HepG2 (cell line): ENCODE data around the gene VAMP2. TPM values are rescaled to one million over a fixed set of nuclear protein-coding genes. Genes with fewer than 3 reads are reported as not detected.

Source experiments
- AGO1 ChIP-seq: fragments of 200-400 bp; formaldehyde crosslinking; IDR thresholded peaks from 2 replicates; pipeline ENCODE4 v1.6.1; 2017; ENCODE audit warnings: mild to moderate bottlenecking, low read depth, low read length, moderate library complexity; ENCODE audit not compliant: poor library complexity, severe bottlenecking
- CHCHD3 ChIP-seq: sonication (generic); formaldehyde crosslinking; IDR thresholded peaks from 2 replicates; pipeline ENCODE4 v1.8.0; 2022; ENCODE audit warnings: mild to moderate bottlenecking, missing genetic modification reagents, moderate library complexity
- ELF4 ChIP-seq: sonication (generic); formaldehyde crosslinking; IDR thresholded peaks from 2 replicates; pipeline ENCODE4 v1.5.0; 2020; ENCODE audit warnings: missing genetic modification reagents, mild to moderate bottlenecking, moderate library complexity, borderline replicate concordance
- FOXK1 ChIP-seq: sonication (generic); formaldehyde crosslinking; IDR thresholded peaks from 2 replicates; pipeline ENCODE4 v1.4.0; 2020; ENCODE audit warnings: low read depth, missing genetic modification reagents, borderline replicate concordance
- GLI4 ChIP-seq: sonication (generic); formaldehyde crosslinking; IDR thresholded peaks from 2 replicates; pipeline ENCODE4 v1.5.1; 2020; ENCODE audit warnings: missing genetic modification reagents, mild to moderate bottlenecking, moderate library complexity, borderline replicate concordance
- KLF6 ChIP-seq: IDR thresholded peaks from 2 replicates; pipeline ENCODE4 v1.8.0; 2016; ENCODE audit warnings: missing biosample characterization, missing genetic modification reagents
- TGIF2 ChIP-seq: IDR thresholded peaks from 2 replicates; pipeline ENCODE4 v1.6.1; 2016; ENCODE audit warnings: control low read depth, missing compliant biosample characterization
- THYN1 ChIP-seq: sonication (generic); formaldehyde crosslinking; IDR thresholded peaks from 2 replicates; pipeline ENCODE4 v1.8.1; 2023; ENCODE audit warnings: low read depth, mild to moderate bottlenecking, moderate library complexity, missing genetic modification reagents, borderline replicate concordance
- ZBTB8A ChIP-seq: sonication (generic); formaldehyde crosslinking; IDR thresholded peaks from 2 replicates; pipeline ENCODE4 v1.4.0; 2020; ENCODE audit warnings: mild to moderate bottlenecking, low read depth, missing genetic modification reagents, borderline replicate concordance
- ZNF431 ChIP-seq: sonication (generic); formaldehyde crosslinking; IDR thresholded peaks from 2 replicates; pipeline ENCODE4 v1.9.0; 2022; ENCODE audit warnings: missing genetic modification reagents, low read depth, mild to moderate bottlenecking, borderline replicate concordance
- ZNF780A ChIP-seq: sonication (generic); formaldehyde crosslinking; IDR thresholded peaks from 2 replicates; pipeline ENCODE4 v1.8.0; 2022; ENCODE audit warnings: mild to moderate bottlenecking, missing genetic modification reagents, moderate library complexity
- ZNF781 ChIP-seq: sonication (generic); formaldehyde crosslinking; IDR thresholded peaks from 2 replicates; pipeline ENCODE4 v1.5.1; 2020; ENCODE audit warnings: borderline replicate concordance, mild to moderate bottlenecking, missing genetic modification reagents; ENCODE audit errors: not compliant biosample characterization
- polyA plus RNA-seq, 8 experiments: library from polyadenylated mRNA; depleted of rRNA in 3 of 8; stranded (reverse) in 7 of 8; unstranded in 1 of 8; fragments of >200 nt; fragmentation: Illumina TruSeq in 4 of 8; extraction: Trizol in 4 of 8; gene quantifications; 2 replicates each; pipeline versions ENCODE4 v1.2.1 to v1.2.3, GENCODE V29; 2011 to 2016; ENCODE audit warnings: low read depth in 4 of 8, missing spikeins in 1 of 8, mixed read lengths in 1 of 8; ENCODE audit not compliant: insufficient read depth in 1 of 8
- total RNA-seq, 5 experiments: library from RNA; depleted of rRNA; stranded (reverse); fragments of >200 nt; fragmentation: Illumina TruSeq; extraction: Trizol; gene quantifications; 2 replicates each; pipeline ENCODE4 v1.2.3, GENCODE V29; 2016; ENCODE audit warnings: low read depth in 1 of 5
- TF ChIP-seq, protein P1 (sequence below): sonication (generic); formaldehyde crosslinking; IDR thresholded peaks from 2 replicates; pipeline ENCODE4 v1.4.0; 2020; ENCODE audit warnings: missing genetic modification reagents
- TF ChIP-seq, protein P2 (sequence below): sonication (generic); formaldehyde crosslinking; IDR thresholded peaks from 2 replicates; pipeline ENCODE4 v1.9.0; 2021; ENCODE audit warnings: missing genetic modification reagents, mild to moderate bottlenecking, borderline replicate concordance
- TF ChIP-seq, protein P3 (sequence below): sonication (generic); formaldehyde crosslinking; IDR thresholded peaks from 2 replicates; pipeline ENCODE4 v1.4.0; 2020; ENCODE audit warnings: missing genetic modification reagents; ENCODE audit errors: not compliant biosample characterization
- TF ChIP-seq, protein P4 (sequence below): sonication (generic); formaldehyde crosslinking; IDR thresholded peaks from 2 replicates; pipeline ENCODE4 v1.4.0; 2020; ENCODE audit warnings: missing genetic modification reagents, borderline replicate concordance
- TF ChIP-seq, protein P5 (sequence below): sonication (generic); formaldehyde crosslinking; IDR thresholded peaks from 2 replicates; pipeline ENCODE4 v1.8.0; 2023; ENCODE audit warnings: mild to moderate bottlenecking, missing genetic modification reagents
- TF ChIP-seq, protein P6 (sequence below): fragments of 450-650 bp; IDR thresholded peaks from 2 replicates; pipeline ENCODE4 v1.6.1; 2016

Gene VAMP2
- total and polyA plus RNA-seq, 2 of the 13 experiments (the other 11 are each of a cell fraction or from before 2014, with no cell fraction given): 3.9 to 17.2 TPM

DNA sequence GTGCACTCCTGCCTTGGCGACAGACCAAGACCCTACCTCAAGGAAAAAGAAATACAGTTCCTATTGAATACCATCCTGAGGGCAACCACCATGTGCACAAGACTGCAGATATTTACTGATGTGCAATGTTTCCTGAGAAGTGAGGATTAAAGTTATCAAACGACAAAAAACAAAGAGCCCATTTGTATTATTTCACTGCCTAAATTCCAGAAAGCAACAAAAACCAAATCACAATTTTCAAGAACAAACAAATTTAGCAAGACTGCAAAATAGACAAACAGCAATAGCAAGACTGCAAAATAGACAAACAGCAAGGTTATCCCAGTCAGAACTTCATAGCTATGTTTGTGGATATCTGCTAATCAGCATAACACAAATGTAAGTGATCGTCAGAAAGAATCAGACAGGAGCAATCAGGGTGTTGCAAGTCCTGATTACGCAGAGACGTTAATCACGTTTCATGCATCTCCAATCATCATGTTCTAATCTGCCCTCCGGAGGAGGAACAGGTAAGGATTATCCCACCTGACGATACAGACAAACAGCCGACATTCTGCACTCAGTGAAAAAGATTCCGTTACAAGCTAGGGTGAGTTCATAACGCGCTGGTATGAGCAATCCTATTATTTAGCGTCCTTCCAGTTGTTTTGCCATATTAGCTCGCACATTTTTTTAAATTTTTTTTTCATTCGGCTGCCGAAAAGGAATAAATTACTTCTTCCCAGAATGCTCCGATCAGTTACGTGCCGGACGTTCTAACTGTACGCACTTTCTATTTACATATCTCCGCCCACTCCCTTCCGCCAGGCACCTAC is 10.5 kb upstream of the VAMP2 start (continued):
- TF ChIP-seq CHCHD3 (peak; percentile 85; the same call in 1 of the 2 replicates), ZNF780A (CRISPR knock-in tag) (peak; percentile 83; the same call in 1 of the 2 replicates), ZNF781 (CRISPR knock-in tag) (peak; percentile 52), AGO1 (no peak), KLF6 (CRISPR knock-in tag) (peak; percentile 95), TGIF2 (CRISPR knock-in tag) (peak; percentile 96; the same call in 1 of the 2 replicates), THYN1 (CRISPR knock-in tag) (0 out of 2 replicates have a peak, but pooled peaks have one; percentile 56), ZBTB8A (CRISPR knock-in tag) (no peak), ZNF431 (CRISPR knock-in tag) (peak; percentile 88; the same call in 1 of the 2 replicates), GLI4 (CRISPR knock-in tag) (no peak), FOXK1 (CRISPR knock-in tag) (peak; percentile 87; the same call in 1 of the 2 replicates), ELF4 (peak; percentile 94)
- TF ChIP-seq, protein P1, sequence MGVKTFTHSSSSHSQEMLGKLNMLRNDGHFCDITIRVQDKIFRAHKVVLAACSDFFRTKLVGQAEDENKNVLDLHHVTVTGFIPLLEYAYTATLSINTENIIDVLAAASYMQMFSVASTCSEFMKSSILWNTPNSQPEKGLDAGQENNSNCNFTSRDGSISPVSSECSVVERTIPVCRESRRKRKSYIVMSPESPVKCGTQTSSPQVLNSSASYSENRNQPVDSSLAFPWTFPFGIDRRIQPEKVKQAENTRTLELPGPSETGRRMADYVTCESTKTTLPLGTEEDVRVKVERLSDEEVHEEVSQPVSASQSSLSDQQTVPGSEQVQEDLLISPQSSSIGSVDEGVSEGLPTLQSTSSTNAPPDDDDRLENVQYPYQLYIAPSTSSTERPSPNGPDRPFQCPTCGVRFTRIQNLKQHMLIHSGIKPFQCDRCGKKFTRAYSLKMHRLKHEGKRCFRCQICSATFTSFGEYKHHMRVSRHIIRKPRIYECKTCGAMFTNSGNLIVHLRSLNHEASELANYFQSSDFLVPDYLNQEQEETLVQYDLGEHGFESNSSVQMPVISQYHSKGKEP: peak; percentile 96
- TF ChIP-seq, protein P2, sequence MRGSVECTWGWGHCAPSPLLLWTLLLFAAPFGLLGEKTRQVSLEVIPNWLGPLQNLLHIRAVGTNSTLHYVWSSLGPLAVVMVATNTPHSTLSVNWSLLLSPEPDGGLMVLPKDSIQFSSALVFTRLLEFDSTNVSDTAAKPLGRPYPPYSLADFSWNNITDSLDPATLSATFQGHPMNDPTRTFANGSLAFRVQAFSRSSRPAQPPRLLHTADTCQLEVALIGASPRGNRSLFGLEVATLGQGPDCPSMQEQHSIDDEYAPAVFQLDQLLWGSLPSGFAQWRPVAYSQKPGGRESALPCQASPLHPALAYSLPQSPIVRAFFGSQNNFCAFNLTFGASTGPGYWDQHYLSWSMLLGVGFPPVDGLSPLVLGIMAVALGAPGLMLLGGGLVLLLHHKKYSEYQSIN: no peak
- TF ChIP-seq, protein P3, sequence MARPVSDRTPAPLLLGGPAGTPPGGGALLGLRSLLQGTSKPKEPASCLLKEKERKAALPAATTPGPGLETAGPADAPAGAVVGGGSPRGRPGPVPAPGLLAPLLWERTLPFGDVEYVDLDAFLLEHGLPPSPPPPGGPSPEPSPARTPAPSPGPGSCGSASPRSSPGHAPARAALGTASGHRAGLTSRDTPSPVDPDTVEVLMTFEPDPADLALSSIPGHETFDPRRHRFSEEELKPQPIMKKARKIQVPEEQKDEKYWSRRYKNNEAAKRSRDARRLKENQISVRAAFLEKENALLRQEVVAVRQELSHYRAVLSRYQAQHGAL (CRISPR knock-in tag): peak; percentile 90
- TF ChIP-seq, protein P4, sequence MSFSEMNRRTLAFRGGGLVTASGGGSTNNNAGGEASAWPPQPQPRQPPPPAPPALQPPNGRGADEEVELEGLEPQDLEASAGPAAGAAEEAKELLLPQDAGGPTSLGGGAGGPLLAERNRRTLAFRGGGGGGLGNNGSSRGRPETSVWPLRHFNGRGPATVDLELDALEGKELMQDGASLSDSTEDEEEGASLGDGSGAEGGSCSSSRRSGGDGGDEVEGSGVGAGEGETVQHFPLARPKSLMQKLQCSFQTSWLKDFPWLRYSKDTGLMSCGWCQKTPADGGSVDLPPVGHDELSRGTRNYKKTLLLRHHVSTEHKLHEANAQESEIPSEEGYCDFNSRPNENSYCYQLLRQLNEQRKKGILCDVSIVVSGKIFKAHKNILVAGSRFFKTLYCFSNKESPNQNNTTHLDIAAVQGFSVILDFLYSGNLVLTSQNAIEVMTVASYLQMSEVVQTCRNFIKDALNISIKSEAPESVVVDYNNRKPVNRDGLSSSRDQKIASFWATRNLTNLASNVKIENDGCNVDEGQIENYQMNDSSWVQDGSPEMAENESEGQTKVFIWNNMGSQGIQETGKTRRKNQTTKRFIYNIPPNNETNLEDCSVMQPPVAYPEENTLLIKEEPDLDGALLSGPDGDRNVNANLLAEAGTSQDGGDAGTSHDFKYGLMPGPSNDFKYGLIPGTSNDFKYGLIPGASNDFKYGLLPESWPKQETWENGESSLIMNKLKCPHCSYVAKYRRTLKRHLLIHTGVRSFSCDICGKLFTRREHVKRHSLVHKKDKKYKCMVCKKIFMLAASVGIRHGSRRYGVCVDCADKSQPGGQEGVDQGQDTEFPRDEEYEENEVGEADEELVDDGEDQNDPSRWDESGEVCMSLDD (CRISPR knock-in tag): peak; percentile 81
- TF ChIP-seq, protein P5, sequence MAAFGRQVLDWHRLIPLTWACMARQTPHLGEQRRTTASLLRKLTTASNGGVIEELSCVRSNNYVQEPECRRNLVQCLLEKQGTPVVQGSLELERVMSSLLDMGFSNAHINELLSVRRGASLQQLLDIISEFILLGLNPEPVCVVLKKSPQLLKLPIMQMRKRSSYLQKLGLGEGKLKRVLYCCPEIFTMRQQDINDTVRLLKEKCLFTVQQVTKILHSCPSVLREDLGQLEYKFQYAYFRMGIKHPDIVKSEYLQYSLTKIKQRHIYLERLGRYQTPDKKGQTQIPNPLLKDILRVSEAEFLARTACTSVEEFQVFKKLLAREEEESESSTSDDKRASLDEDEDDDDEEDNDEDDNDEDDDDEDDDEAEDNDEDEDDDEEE (CRISPR knock-in tag): no peak
- TF ChIP-seq, protein P6, sequence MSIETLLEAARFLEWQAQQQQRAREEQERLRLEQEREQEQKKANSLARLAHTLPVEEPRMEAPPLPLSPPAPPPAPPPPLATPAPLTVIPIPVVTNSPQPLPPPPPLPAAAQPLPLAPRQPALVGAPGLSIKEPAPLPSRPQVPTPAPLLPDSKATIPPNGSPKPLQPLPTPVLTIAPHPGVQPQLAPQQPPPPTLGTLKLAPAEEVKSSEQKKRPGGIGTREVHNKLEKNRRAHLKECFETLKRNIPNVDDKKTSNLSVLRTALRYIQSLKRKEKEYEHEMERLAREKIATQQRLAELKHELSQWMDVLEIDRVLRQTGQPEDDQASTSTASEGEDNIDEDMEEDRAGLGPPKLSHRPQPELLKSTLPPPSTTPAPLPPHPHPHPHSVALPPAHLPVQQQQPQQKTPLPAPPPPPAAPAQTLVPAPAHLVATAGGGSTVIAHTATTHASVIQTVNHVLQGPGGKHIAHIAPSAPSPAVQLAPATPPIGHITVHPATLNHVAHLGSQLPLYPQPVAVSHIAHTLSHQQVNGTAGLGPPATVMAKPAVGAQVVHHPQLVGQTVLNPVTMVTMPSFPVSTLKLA: no peak; the same call in 1 of the 2 replicates
